Measurements from ENCODE around the gene TRAPPC1.

DNA sequence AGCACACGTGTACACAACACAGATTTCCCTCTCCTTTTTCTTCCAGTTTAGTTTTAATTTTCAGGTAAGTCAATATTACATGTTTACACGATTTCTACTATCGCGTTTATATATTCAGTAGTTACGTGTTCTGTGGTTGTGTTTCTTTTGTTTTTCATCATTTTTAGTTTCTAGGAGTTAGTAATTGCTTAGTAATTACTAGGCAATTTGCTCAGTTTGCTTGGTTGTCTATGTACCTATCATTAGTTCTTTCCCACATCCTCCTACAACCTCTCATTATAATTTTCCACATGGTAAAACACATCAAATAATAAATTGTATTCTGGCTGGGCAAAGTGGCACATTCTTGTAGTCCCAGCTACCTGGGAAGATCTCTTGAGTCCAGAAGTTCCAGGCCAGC lies 46.1 kb upstream of the TRAPPC1 start:
- TF ChIP-seq POLR2AphosphoS5 (IDR thresholded peaks at IDR 0.05; ENCODE audit: low read depth, low read length) (no peak), SIN3A (IDR thresholded peaks at IDR 0.05; ENCODE audit: borderline replicate concordance, insufficient read depth, low read length) (no peak), FOXP2 (optimal IDR thresholded peaks at IDR 0.05; ENCODE audit: borderline replicate concordance, extremely low read depth, extremely low read length, insufficient read depth) (no peak)

Measured in PFSK-1 (cell line).